ENCODE data around the gene TSC22D1.

Gene TSC22D1

DNA sequence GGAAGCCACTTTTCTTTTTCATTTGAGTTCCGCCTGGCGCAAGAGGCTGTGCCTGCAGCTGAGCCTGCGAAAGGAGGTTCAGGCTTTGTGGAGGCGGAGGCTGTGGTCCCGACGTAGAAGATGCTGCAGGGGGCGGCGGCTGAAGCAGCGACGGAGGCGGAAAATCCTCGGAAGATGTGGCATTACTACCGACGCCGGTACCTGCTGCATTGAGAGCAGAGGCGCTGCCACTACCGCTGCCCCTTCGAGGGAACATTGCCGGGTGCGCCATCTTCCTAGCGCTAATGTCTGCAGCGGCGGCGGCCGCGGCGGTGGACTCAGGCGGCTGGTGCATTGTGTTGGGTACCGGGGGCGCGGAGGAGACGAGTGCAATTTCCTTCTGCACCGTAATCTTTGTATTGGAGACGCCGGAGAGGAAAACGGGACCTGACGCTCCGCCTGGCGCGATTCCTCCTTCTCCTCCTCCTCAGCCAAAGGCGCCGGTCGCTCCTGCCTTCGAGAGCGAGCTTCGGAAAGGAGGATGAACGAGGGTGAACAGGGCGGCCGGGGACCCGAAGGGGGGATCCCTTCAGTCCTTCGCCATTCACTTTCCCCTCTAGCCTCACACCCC lies at the start of gene TSC22D1:
TSC22D1 (minus strand) TSS at position 590 of the 610 bp plus-strand sequence; CDS start at position 334, 256 bp downstream.
- DNase-seq (ENCODE audit: low read depth in 2 of 2) = peak; percentile 34 to 38

DNA sequence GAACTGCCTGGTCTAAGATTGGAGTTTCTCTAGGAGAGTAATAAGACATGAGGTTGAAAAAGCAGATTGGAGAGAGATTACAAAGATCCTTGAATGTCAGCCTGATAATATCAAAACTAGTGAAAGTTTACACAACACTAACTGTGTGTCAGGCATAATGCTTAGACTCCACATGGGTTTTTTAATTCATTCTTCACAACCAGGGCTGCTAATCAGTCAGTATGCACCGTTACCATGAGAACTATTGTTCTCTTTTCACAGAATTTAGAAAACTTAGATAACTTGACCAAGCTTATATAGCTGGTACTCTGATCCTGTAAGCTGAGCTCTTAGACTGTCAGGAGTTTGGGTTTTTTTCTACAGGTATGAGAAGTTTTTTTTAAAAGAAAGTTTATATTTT lies 46.6 kb upstream of the TSC22D1 start:
- no peak for DNase-seq (ENCODE audit: low read depth in 2 of 2)

DNA sequence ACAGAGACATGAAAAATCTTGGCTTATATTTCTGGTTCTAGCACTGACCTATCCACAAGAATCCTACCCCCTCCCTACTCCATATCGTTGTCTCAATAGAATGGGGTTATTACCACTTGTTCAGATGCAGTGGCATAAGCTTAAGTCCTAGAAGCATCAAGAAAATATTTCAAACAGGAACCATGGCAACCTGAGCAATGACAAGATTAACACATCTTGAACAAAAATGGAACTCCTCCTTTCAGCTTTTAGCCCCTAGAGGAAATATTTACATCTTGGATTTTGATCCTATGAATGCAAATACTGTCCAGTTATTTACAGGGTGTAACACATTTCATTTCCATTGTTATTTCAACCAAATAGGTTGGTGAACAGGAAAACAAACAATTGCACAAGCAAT lies 46.1 kb upstream of the TSC22D1 start:
- no peak for DNase-seq (ENCODE audit: low read depth in 2 of 2)

DNA sequence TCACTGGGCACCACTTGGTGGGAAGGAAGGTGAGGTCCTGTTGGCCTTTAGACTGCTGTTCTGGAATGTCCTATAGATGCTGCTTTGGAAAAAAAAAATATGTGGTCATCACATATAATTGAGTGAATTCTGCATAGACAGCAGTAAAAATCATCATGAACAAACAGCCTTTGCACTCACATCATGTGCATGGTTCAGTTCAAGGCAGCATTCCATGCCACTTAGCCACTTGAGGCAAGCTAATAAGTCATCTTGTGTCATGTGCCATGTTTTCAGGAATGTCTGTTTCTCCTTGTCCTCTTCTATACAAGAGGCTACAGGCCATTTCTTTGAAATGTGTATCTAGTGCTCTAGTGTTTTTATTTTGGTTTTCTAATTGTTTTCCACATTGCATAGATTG lies 43.9 kb upstream of the TSC22D1 start:
- no peak for DNase-seq (ENCODE audit: low read depth in 2 of 2)

DNA sequence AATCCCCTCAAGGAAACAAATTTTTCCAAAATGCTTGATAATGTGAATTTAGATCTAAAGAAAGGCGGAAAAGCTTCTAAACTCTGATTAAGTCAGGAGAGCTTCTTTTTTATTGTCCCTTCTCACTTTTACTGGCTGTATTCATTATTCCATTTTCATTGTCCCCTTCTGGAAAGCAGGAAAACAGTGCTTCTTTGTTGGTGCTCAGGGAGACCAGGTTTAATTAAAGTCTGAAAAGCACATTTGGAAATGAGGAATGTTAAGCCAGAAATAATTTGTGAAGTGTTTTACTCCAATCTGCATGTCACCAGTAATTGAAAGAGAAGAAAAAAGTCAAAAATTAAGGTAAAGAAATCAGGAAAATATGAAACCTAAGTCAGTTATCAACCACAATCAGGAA lies 43.5 kb upstream of the TSC22D1 start:
- no peak for DNase-seq (ENCODE audit: low read depth in 2 of 2)

DNA sequence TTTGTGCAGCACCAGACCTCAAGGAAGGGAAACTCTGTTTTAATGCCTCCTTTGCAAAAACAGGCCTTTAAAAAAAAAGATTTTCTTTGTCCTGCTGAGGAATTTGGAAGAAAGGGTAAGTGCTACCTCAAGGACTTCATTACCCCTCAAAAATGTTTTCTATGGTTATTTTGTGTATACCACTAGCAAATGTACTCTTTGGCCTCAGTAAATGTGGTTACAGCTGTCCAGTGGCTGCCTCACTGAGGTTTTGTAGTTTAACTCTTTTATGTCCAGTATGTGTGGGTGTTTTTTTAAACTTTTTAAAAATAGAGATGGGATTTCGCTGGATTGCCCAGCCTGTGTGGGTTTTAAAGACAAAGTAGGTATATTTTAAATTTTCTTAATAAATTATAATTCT lies 42.2 kb upstream of the TSC22D1 start:
- DNase-seq (ENCODE audit: low read depth in 2 of 2) = no peak

DNA sequence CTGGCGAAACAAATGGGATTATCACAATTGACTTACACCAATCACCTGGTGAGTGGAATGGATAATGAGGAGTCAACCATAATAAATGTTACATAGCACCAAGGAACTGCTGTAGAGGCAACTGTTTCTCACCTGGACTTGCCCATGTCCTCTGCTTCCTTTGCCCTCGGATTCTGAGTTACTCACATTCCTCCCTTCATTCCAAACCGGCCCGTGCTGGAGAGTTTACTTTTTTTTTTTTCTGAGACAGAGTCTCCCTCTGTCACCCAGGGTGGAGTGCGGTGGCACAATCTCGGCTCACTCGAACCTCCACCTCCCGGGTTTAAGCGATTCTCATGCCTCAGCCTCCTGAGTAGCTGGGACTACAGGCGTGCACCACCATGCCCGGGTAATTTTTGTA lies 41.5 kb upstream of the TSC22D1 start:
- DNase-seq (ENCODE audit: low read depth in 2 of 2) = no peak

DNA sequence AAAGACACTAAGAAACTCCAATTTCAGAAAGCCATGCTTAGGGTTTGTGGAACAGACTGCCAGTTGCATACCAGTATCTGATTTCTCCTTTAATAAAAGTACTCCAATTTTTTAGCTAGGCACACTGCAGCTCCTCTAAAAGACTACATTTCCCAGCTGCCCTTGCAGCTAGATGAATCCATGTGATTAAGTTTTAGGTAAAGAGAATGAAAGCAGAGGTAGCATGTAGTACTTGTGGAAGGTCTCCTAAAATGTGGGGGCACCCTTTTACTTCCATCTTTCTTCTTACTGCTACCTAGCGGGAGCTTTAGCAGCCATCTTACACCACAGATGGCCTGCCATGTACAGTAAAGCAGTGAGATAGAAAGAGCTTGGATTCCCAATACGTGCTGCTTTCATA lies 33.0 kb upstream of the TSC22D1 start:
- no peak for DNase-seq (ENCODE audit: low read depth in 2 of 2)

DNA sequence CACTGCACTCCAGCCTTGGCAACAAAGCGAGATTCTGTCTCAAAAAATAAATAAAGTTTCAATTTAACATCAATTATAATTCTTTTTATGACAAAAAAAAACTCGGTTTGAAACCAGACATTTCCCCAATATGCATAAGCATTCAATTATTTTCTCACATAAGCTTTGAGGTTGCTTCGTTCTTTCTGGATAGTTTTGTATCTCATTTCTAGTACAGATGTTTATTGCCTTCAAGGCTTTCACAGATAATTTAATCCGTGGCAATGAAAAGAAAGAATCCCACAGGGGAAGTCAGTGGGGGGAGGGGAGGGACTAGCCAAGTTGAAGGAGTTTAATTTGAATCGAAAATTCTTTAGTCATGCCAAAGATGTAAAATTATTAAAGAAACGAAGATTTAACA lies 29.6 kb upstream of the TSC22D1 start:
- no peak for DNase-seq (ENCODE audit: low read depth in 2 of 2)

DNA sequence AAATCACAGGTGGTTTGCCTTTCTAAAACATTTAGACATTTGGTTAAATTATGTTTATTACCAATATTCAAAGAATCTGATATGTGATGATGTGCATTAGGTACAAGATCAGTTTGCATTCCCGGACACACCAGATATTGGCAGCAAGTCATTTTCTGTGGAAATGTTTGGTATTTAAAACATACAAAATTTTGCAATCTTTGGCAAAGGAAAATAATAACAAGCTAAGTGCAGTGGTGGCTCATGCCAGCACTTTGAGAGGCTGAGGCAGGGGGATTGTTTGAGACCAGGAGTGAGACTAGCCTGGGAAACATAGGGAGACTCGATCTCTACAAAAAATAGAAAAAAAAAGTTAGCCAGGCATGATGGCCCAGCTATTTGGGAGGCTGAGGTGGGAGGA lies 29.1 kb upstream of the TSC22D1 start:
- no peak for DNase-seq (ENCODE audit: low read depth in 2 of 2)

DNA sequence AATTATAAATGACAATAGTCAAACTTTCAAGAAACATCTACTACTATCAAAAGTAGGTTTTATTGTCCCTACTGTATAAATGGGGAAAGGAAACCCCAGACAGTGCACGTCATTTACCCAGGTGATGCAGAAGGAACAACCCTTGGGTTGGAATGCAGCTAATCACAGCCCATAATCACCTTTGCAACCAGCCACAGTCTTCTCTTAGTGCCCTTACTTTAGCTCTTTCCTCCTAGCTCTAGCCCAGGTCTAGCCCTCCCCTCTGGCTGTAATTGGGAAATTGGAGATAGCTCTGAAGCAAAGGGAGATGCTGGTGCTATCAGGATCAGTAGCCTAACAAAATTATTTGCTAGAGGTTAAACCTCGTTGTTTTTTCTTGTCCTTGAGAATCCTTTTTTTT lies 25.5 kb upstream of the TSC22D1 start:
- DNase-seq (ENCODE audit: low read depth in 2 of 2) = no peak

DNA sequence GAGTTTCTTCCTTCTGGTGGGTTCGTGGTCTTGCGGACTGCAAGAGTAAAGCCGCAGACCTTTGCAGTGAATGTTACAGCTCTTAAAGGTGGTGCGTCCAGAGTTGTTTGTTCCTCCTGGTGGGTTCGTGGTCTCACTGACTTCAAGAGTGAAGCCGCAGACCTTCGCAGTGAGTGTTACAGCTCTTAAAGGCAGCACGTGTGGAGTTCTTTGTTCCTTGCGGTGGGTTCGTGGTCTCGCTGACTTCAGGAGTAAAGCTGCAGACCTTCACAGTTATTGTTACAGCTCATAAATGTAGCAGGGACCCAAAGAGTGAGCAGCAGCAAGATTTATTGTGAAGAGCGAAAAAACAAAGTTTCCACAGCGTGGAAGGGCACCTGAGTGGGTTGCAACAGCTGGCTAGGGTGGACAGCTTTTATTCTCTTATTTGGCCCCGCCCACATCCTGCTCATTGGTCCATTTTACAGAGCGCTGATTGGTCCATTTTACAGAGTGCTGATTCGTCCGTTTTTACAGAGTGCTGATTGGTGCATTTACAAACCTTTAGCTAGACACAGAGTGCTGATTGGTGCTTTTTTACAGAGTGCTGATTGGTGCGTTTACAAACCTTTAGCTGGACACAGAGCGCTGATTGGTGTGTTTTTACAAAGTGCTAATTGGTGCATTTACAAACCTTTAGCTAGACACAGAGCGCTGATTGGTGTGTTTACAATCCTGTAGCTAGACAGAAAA lies 17.9 kb upstream of the TSC22D1 start:
- DNase-seq (ENCODE audit: low read depth in 2 of 2) = peak in 1 of 2 donors; percentile 4

DNA sequence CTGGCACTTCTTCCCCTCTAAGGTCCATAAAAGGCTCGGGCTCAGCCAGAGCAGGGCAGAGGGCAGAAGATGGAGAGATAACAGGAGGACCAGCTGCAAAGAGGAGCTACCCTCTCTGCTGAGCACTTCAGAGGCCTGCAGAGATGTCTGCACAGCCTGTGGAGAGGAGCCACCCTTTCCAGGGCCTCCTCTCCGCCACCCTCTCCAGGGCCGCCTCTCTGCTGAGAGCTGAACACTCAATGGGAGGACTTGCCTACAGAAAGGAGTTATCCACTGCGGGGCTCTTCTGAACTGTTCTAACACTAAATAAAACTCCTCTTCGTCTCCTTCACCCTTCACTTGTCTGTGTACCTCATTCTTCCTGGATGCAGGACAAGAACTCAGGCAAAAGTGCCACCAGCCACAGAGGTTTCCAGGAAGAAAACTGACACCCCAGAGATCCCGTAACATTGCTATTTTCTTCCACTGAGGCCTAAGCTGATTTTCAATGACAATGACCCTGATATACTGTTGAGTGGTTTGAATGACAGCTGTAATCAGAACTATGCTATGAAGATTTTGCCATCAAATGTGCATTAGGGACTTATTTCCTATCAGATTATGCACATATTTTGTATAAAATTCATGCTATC lies 16.2 kb upstream of the TSC22D1 start:
- DNase-seq (ENCODE audit: low read depth in 2 of 2) = no peak

DNA sequence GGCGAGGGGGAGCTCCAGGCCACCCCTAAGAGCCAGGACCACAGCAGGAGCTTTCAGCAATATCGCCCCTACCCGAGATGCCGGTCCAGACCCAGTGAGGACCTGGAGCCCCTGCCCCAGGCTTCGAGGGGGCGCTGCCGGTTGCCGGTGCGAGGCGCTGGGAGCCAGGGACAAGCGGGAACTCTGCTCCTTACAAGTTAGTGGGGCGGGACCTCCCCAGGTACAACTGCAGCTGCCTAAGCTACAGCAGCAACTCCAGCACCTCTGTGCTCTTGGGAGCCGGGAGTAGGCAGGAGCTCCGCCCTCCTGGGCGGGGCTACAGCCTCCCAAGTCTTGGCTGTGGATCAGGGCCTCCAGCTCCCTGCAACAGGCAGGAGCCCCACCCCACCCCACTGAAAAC lies 15.2 kb upstream of the TSC22D1 start:
- no peak for DNase-seq (ENCODE audit: low read depth in 2 of 2)

DNA sequence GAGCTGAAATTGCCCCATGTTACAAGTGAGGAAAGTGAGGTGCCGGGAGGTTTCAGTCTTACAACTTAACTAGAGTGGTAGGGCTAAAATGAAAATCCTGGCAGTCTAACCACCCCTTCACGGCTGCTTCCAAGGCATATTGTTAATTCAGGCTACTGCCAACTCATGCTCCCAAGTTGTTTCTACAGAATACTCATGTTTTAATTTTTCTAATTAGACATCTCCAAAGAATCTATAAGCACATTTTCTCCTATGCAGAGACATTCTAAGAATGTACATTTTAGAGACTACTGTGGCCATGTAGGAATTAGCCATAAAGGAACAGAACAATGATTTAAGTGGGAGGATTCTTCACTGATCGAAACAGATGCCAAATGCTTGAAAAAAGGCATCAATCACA lies 7.0 kb upstream of the TSC22D1 start:
- DNase-seq (ENCODE audit: low read depth in 2 of 2) = no peak

DNA sequence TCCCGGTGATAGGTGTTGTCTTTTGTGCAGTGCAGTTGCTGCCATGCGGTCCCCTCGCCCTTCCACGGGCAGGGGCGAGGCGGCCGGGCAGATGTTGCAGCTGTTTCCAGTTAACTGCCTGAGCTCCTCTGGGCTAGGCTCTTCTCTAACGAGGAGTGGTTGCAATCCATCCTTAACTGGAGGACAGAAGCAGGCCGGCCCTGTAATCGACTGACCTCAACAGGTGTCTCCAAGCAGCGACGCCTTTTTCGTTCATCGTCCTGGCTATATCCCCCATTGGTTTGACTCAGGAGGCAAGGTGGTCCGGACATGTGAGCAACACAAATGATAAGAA lies 1.9 kb upstream of the TSC22D1 start:
- DNase-seq (ENCODE audit: low read depth in 2 of 2) = no peak

DNA sequence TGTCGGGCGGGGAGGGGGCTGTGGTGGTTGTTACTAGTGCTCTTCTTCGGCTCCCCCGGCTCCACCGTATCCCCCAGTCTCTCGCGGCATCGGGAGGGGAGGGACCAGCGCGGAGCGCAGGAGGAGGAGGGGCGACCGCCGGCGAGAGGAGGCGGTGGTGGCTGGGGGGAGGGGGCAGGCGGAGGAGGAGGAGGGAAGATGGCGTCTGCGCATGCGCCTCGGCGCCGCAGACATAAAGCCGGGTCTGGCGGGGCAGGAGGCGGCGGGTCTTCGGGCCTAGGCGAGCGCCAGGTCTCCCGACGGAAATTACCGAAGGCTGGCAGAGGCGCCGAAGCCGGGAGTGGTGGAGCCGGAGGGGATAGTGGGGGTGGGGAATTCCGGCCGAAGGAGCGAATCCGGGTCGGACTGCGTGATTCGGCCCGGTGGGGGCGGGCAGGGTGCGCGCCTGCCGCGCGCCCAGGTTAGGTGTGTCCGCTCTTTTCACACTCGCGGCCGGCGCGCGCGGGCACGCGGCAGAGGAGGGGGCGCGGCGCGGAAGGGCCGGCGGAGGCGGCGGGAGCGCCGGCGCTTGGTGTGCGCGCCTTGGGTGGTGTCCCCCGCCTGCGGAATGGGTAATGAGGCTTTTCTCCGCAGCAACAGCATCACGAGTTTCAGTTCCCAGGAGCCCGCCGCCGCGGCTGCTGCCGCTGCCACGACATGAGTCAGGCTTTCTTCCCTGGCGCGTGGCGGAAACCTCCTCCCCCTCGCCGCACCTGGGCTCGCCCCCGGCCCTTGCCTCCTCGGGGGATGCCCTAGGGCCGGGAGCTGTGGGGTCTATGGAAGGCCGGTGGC lies 1.3 kb upstream of the TSC22D1 start:
- peak; percentile 92 to 93 for DNase-seq (ENCODE audit: low read depth in 2 of 2)

DNA sequence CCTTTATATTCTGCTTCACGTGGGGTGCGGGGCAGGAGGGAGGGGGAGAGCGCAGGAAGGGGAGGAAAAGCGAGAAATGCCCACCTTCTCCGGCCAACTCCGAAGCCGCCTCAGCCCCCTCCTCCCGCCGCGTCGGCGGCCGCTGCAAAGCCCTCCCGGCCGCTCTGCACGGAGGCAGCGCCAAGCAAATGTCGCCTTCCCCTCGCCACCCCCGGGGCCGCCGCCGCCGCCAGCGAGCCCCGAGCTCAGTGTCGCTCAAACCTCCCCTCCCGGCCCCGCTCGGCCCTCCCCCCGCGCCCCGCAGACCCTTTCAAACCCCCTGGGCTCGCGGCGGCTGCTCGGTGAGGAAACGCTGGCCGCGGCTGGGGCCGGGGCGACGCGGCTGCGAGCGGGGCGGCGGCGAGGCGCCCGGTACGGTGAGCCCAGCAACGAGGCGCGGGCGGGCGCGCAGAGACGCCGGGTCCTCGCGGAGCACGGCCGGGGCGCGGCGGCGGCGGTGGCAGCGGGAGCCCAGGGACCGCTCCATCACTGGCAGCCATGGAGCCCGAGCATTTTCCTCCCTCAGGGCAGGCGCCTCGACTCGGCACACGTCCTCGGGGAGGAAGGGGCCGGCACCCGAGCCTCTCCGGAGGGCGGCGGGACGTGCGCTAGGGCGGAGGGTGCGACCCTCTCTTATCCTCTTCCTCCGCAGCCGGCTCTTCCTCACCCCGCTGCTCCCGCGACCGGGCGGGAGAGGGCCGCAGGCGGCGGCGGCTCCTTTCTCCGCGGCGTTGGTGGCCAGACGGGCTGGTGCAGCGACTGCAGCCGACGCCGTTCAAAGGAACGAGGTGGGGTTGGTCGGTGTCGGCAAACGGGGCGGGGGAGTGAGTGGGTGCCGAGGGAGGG lies 463 bp upstream of the TSC22D1 start:
- peak in 1 of 2 donors; percentile 16 for DNase-seq (ENCODE audit: low read depth in 2 of 2)

DNA sequence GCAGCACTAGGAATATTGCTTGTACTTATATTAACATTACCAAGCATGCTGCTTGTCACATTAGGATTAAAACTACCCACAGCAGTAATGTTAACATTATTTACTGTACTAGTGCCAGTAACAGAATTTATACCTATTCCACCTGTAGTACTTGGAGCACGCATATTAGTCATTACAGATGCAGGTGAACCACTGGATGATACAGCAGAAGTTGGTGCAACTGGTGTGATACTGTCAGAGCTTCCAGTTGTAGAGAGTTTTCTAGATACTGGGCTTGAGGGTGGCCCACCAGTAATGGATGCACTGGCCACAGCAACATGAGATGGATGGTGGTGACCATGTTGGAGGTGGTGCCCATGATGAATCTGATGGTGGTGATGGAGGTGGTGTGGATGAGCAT lies 1.1 kb downstream of the TSC22D1 start:
- DNase-seq (ENCODE audit: low read depth in 2 of 2) = no peak

DNA sequence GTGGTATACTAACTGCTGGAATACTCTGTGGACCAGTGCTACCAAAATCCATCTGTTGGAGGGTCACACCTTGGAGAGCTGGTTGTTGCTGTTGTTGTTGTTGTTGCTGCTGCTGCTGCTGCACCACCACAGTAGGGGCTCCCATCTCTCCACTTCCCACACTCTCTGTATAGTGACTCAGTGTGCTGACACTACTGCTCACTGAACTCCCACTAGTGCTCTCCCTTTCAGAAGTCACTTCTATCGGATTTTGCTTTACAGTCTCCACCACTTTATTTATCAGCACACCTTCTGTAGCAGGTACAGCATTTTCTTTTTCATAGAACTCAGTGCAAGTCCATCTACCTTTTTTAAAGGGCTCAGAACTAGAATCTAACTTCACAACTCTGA lies 1.7 kb downstream of the TSC22D1 start:
- DNase-seq (ENCODE audit: low read depth in 2 of 2) = no peak

DNA sequence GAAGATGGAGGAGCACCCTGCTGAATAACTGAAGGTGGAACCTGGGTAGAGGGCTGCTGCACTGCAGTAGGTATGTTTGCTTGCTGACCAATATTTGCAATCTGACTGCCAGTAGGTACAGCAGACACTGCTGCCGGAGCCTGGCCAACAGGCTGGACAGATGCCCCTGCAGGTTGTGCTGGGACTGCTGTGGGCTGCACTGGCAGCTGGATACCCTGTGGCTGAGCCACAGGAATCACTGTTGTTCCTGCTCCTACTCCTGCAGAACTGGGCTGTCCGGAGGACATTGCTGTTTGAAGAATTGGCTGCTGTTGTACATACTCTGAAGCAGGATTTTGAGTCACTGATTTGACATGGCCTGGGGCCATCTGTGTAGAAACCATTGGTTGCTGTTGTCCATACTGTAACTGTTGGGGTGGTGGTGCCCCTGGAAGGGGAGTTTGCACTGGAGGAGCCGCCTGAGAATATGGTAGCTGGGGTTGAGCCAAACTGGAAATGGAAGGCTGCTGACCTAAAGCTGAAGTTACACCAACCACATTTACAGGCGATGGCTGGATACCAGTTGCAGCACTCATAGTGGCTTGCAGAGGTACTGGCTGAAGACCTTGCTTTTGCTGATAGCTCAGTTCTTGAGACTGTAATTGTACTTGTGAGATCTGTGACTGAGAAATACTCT lies 2.2 kb downstream of the TSC22D1 start:
- no peak for DNase-seq (ENCODE audit: low read depth in 2 of 2)
